ENCODE results near the gene EEPD1. TPM values are rescaled to one million over a fixed set of nuclear protein-coding genes. Genes with fewer than 3 reads are reported as not detected.

The EEPD1 gene
- total RNA-seq, 1 donor from 2014 or later: 14.0 TPM

DNA sequence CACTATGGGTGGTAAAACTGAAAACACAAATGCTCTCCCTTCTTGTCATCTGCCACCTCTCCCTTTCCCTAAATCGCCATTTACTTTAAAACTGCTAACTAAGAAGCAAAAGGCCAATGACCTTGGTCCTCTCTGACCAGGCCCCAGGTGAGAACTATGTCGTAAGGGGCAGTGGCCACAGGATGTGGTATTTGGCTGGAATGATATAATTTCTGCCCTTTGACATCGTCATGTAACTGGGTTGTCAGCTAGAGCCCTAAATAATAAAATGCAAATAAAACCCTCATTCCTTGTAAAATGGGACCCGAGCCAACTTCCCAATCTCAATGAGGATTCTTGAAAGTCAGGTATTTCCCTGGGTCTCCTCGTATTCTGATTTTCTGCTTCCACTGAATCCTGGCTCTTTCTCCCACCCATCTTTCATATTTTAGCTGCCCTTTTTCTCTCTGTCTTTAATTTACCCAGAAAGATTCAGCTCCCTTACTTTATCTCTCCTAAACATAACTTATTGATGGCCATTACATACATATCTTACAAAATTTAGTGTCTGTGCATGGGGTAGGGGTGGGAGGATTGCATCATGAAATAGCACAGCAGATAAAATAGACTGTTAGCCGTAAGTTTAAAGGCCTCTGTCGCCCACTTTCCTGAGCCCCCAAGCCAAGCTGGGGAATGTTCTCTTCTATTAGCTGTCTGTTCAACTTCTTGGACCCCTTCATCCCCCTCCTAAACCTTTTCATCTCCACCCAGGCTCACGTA is 3.2 kb upstream of the EEPD1 start:
- Histone ChIP-seq H3K27me3 (no peaks in the 10 kb centered on the region), H3K4me1 (peaks cover 5 to 12% of the 10 kb centered on the region in 2 donors), H3K4me3 (no peak overlapping the region), H3K27ac (no peak overlapping the region), H3K36me3 (no peaks in the 10 kb centered on the region), H3K9me3 (no peaks in the 10 kb centered on the region)
- intact Hi-C loops (cut with DNase I): loop anchor here (5.0 kb wide), 1 partner anchor 103 kb away; no protein-coding TSS in a partner anchor
- no peak for TF ChIP-seq CTCF (IDR thresholded peaks at IDR 0.05)
- DNase-seq (ENCODE audit: low spot score in 2 of 2): no peak

GRCh38 chr7:36151921-36152755 is 916 bp upstream of the EEPD1 start:
- Histone ChIP-seq H3K36me3 (no peaks in the 10 kb centered on the region), H3K4me3 (peak overlapping the region; percentile 51 to 94), H3K9me3 (no peaks in the 10 kb centered on the region), H3K27me3 (no peaks in the 10 kb centered on the region), H3K27ac (peak overlapping the region; percentile 76), H3K4me1 (peaks cover 8 to 29% of the 10 kb centered on the region in 2 donors)
- DNase-seq (ENCODE audit: low spot score in 2 of 2): no peak
- intact Hi-C loops (cut with DNase I): loop anchor here (2.0 to 5.0 kb wide), 5 partner anchors 23 to 351 kb away; partner anchors contain the start of gene SEPTIN7
- no peak for TF ChIP-seq CTCF (IDR thresholded peaks at IDR 0.05)

- H3K27me3 ChIP-seq: no peaks in the 10 kb centered on the region
- peak overlapping the region; percentile 94 to 95 for H3K4me3 ChIP-seq
- no peaks in the 10 kb centered on the region for H3K9me3 ChIP-seq
- H3K27ac ChIP-seq: peak overlapping the region; percentile 81 to 86
- no peaks in the 10 kb centered on the region for H3K36me3 ChIP-seq
- TF ChIP-seq CTCF (IDR thresholded peaks at IDR 0.05): no peak
- intact Hi-C loops (cut with DNase I): loop anchor here (2.0 to 5.0 kb wide), 6 partner anchors 25 to 353 kb away; partner anchors contain the start of gene SEPTIN7
- H3K4me1 ChIP-seq: peaks cover 8 to 42% of the 10 kb centered on the region in 2 donors
- DNase-seq (ENCODE audit: low spot score in 2 of 2): no peak
These were observed 580 bp downstream of the EEPD1 start for GRCh38 chr7:36153571-36154097.

- TF ChIP-seq CTCF (IDR thresholded peaks at IDR 0.05): no peak
- intact Hi-C loops (cut with DNase I): loop anchor here (2.0 to 5.0 kb wide), 3 partner anchors 48 to 168 kb away; no protein-coding TSS in a partner anchor
- H3K4me1 ChIP-seq: peaks cover 8 to 47% of the 10 kb centered on the region in 2 donors
- peak overlapping the region in 1 of 2 donors; percentile 81 for H3K27ac ChIP-seq
- H3K27me3 ChIP-seq: no peaks in the 10 kb centered on the region
- peak overlapping the region; percentile 94 to 95 for H3K4me3 ChIP-seq
- no peaks in the 10 kb centered on the region for H3K9me3 ChIP-seq
- no peak for DNase-seq (ENCODE audit: low spot score in 2 of 2)
- no peaks in the 10 kb centered on the region for H3K36me3 ChIP-seq
These were observed 1.5 kb downstream of the EEPD1 start for GRCh38 chr7:36154255-36155212.
